ENCODE measurements around the gene LCN1. TPM values are rescaled to one million over a fixed set of nuclear protein-coding genes. Genes with fewer than 3 reads are reported as not detected.

Gene LCN1
- polyA plus RNA-seq, 1 donor (not counting 4 experiments of a cell fraction or from before 2014, with no cell fraction given) = not detected

DNA sequence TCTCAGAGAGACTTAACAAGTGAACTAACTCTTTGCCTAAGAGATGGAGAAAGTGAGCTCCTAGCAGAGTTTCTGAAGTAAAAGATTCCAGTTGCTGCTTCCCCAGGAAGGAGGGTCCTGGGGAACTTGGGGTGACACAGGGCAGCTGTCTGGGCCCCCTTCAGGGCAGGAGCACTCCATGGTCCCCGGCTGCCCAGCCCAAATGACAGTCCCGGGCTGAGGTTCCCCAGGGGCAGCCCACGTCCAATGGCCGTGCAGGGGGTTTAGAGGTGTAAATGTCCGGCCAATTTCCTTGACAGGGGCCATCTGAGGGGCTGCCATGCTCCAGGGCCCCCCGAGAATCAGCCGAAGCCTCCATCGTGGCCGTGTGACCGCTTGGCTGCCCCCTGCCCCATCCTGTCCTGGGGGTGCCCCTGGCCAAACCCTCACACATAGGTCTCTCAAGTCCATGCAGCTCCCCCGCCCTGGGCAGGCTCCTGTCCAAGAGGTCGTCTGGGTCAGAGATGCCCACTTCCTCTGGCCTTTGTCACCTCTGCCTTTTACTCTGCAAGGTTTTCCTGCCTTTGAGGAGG is 47.2 kb upstream of the LCN1 start:
- Histone ChIP-seq H2AFZ (ENCODE audit: control insufficient read depth, low read length) (no peak overlapping the region), H4K20me1 (ENCODE audit: control insufficient read depth, extremely low read depth, insufficient read depth, low read length) (no peaks in the 10 kb centered on the region), H3K79me2 (ENCODE audit: control insufficient read depth, insufficient read depth, low read length) (no peaks in the 10 kb centered on the region), H3K9me3 (ENCODE audit: control insufficient read depth, low read depth, low read length) (no peaks in the 10 kb centered on the region), H3K4me3 (ENCODE audit: control insufficient read depth in 2 of 3, extremely low read depth in 1 of 3, insufficient read depth in 2 of 3, low read depth in 1 of 3, low read length in 3 of 3) (no peak overlapping the region), H3K36me3 (ENCODE audit: control insufficient read depth in 2 of 2, extremely low read depth in 1 of 2, insufficient read depth in 2 of 2, low read length in 2 of 2) (no peaks in the 10 kb centered on the region), H3K27ac (ENCODE audit: control insufficient read depth, insufficient read depth, low read length) (no peak overlapping the region), H3K9me1 (ENCODE audit: control insufficient read depth, extremely low read depth, insufficient read depth, low read length) (no peaks in the 10 kb centered on the region), H3K4me1 (ENCODE audit: control insufficient read depth, extremely low read depth, insufficient read depth, low read length) (peaks cover 6% of the 10 kb centered on the region), H3K9ac (ENCODE audit: control insufficient read depth, extremely low read depth, insufficient read depth, low read length) (no peak overlapping the region), H3K4me2 (ENCODE audit: control insufficient read depth, extremely low read depth, insufficient read depth, low read depth, low read length) (no peak overlapping the region), H3K27me3 (ENCODE audit: control insufficient read depth, extremely low read depth, insufficient read depth, low read length) (no peaks in the 10 kb centered on the region)
- no peak for FAIRE-seq
- no peak for DNase-seq (ENCODE audit: low read depth, low spot score)
- dilution Hi-C loops (cut with MboI; ENCODE audit: extremely low pct_ligation_motif_present, low sequenced_read_pairs) = no loop called here
- TF ChIP-seq EZH2 (IDR thresholded peaks at IDR 0.05; ENCODE audit: low read length) = no peak
- no peak for TF ChIP-seq CTCF (optimal IDR thresholded peaks at IDR 0.05 in 1 of 3, IDR thresholded peaks at IDR 0.05 in 1 of 3, conservative IDR thresholded peaks at IDR 0.05 in 1 of 3; ENCODE audit: extremely low read depth in 1 of 3, insufficient read depth in 2 of 3, low read length in 3 of 3)

GRCh38 chr9:135474915-135475314 is 46.3 kb upstream of the LCN1 start:
- no peak overlapping the region for H3K4me3 ChIP-seq (ENCODE audit: control insufficient read depth in 2 of 3, extremely low read depth in 1 of 3, insufficient read depth in 2 of 3, low read depth in 1 of 3, low read length in 3 of 3)
- dilution Hi-C loops (cut with MboI; ENCODE audit: extremely low pct_ligation_motif_present, low sequenced_read_pairs) = no loop called here
- no peak for TF ChIP-seq EZH2 (IDR thresholded peaks at IDR 0.05; ENCODE audit: low read length)
- peak; percentile 23 to 57 (median 27) for TF ChIP-seq CTCF (optimal IDR thresholded peaks at IDR 0.05 in 1 of 3, IDR thresholded peaks at IDR 0.05 in 1 of 3, conservative IDR thresholded peaks at IDR 0.05 in 1 of 3; ENCODE audit: extremely low read depth in 1 of 3, insufficient read depth in 2 of 3, low read length in 3 of 3)
- no peaks in the 10 kb centered on the region for H3K9me3 ChIP-seq (ENCODE audit: control insufficient read depth, low read depth, low read length)
- no peaks in the 10 kb centered on the region for H3K9me1 ChIP-seq (ENCODE audit: control insufficient read depth, extremely low read depth, insufficient read depth, low read length)
- FAIRE-seq = no peak
- no peaks in the 10 kb centered on the region for H3K27me3 ChIP-seq (ENCODE audit: control insufficient read depth, extremely low read depth, insufficient read depth, low read length)
- H4K20me1 ChIP-seq (ENCODE audit: control insufficient read depth, extremely low read depth, insufficient read depth, low read length) = no peaks in the 10 kb centered on the region
- no peaks in the 10 kb centered on the region for H3K79me2 ChIP-seq (ENCODE audit: control insufficient read depth, insufficient read depth, low read length)
- H3K36me3 ChIP-seq (ENCODE audit: control insufficient read depth in 2 of 2, extremely low read depth in 1 of 2, insufficient read depth in 2 of 2, low read length in 2 of 2) = no peaks in the 10 kb centered on the region
- H3K4me2 ChIP-seq (ENCODE audit: control insufficient read depth, extremely low read depth, insufficient read depth, low read depth, low read length) = no peak overlapping the region
- DNase-seq (ENCODE audit: low read depth, low spot score) = no peak
- no peak overlapping the region for H2AFZ ChIP-seq (ENCODE audit: control insufficient read depth, low read length)
- H3K9ac ChIP-seq (ENCODE audit: control insufficient read depth, extremely low read depth, insufficient read depth, low read length) = no peak overlapping the region
- no peak overlapping the region for H3K27ac ChIP-seq (ENCODE audit: control insufficient read depth, insufficient read depth, low read length)
- H3K4me1 ChIP-seq (ENCODE audit: control insufficient read depth, extremely low read depth, insufficient read depth, low read length) = no peaks in the 10 kb centered on the region
